ENCODE measurements around the gene PDCD11. TPM values are rescaled to one million over a fixed set of nuclear protein-coding genes. Genes with fewer than 3 reads are reported as not detected.

The PDCD11 gene
- total RNA-seq, 1 donor from 2014 or later = 4.8 TPM

DNA sequence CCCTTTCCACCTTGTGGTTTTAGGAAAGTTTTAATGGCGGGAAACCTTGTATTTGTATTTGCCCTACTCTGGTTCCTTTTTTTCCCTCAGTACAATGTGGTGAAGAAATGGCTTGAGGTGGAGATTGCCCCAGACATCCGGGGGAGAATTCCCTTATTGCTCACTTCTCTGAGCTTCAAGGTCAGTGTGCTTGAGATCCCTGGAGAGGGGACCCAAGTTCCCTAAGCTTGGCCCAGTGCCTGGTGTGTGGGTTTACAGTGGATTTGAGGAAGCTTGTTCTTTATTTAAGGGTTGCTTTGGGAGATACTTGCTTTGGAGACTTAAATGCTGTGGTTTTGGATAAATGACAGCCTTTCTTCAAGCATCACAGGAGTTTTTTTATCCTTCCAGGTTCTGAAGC is 37.4 kb downstream of the PDCD11 start:
- Histone ChIP-seq H3K4me3 (no peak overlapping the region), H3K9me3 (no peaks in the 10 kb centered on the region), H3K4me1 (no peaks in the 10 kb centered on the region), H3K27ac (no peak overlapping the region), H3K36me3 (peaks cover 41 to 80% of the 10 kb centered on the region in 2 donors), H3K27me3 (no peaks in the 10 kb centered on the region)
- intact Hi-C loops (cut with DNase I) = no loop called here
- DNase-seq (ENCODE audit: low spot score in 2 of 2) = no peak
- TF ChIP-seq, protein P1, sequence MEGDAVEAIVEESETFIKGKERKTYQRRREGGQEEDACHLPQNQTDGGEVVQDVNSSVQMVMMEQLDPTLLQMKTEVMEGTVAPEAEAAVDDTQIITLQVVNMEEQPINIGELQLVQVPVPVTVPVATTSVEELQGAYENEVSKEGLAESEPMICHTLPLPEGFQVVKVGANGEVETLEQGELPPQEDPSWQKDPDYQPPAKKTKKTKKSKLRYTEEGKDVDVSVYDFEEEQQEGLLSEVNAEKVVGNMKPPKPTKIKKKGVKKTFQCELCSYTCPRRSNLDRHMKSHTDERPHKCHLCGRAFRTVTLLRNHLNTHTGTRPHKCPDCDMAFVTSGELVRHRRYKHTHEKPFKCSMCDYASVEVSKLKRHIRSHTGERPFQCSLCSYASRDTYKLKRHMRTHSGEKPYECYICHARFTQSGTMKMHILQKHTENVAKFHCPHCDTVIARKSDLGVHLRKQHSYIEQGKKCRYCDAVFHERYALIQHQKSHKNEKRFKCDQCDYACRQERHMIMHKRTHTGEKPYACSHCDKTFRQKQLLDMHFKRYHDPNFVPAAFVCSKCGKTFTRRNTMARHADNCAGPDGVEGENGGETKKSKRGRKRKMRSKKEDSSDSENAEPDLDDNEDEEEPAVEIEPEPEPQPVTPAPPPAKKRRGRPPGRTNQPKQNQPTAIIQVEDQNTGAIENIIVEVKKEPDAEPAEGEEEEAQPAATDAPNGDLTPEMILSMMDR (IDR thresholded peaks at IDR 0.05) = no peak

- peaks cover 65 to 97% of the 10 kb centered on the region in 2 donors for H3K36me3 ChIP-seq
- DNase-seq (ENCODE audit: low spot score in 2 of 2) = no peak
Observed at GRCh38 chr10:103439776-103440175, 43.4 kb downstream of the PDCD11 start.

GRCh38 chr10:103440416-103440815 is 44.0 kb downstream of the PDCD11 start:
- Histone ChIP-seq H3K27me3 (no peaks in the 10 kb centered on the region), H3K36me3 (peaks cover 70 to 97% of the 10 kb centered on the region in 2 donors), H3K4me1 (peaks cover 5 to 9% of the 10 kb centered on the region in 2 donors), H3K9me3 (no peaks in the 10 kb centered on the region), H3K27ac (no peak overlapping the region), H3K4me3 (no peak overlapping the region)
- intact Hi-C loops (cut with DNase I) = no loop called here
- TF ChIP-seq, protein P1 (IDR thresholded peaks at IDR 0.05) = no peak
- no peak for DNase-seq (ENCODE audit: low spot score in 2 of 2)

More at GRCh38 chr10:103439776-103440175, 43.4 kb downstream of the PDCD11 start:
- no peaks in the 10 kb centered on the region for H3K9me3 ChIP-seq
- intact Hi-C loops (cut with DNase I) = no loop called here
- H3K27ac ChIP-seq = no peak overlapping the region
- no peak overlapping the region for H3K4me3 ChIP-seq
- TF ChIP-seq, protein P1 (IDR thresholded peaks at IDR 0.05) = no peak
- no peaks in the 10 kb centered on the region for H3K27me3 ChIP-seq
- H3K4me1 ChIP-seq = peaks cover 0 to 3% of the 10 kb centered on the region in 2 donors

- DNase-seq (ENCODE audit: low spot score in 2 of 2) = no peak
- Histone ChIP-seq H3K9me3 (no peaks in the 10 kb centered on the region), H3K36me3 (peaks cover 68 to 89% of the 10 kb centered on the region in 2 donors), H3K27ac (peak overlapping the region in 1 of 2 donors; percentile 90), H3K27me3 (no peaks in the 10 kb centered on the region), H3K4me1 (peaks cover 9 to 13% of the 10 kb centered on the region in 2 donors), H3K4me3 (no peak overlapping the region)
- TF ChIP-seq, protein P1 (IDR thresholded peaks at IDR 0.05) = no peak
- intact Hi-C loops (cut with DNase I) = no loop called here
Observed at GRCh38 chr10:103441206-103441605, 44.8 kb downstream of the PDCD11 start.

- Histone ChIP-seq H3K27me3 (no peaks in the 10 kb centered on the region), H3K4me3 (no peak overlapping the region), H3K36me3 (peaks cover 66 to 87% of the 10 kb centered on the region in 2 donors), H3K9me3 (no peaks in the 10 kb centered on the region), H3K27ac (peak overlapping the region; percentile 25 to 90), H3K4me1 (peaks cover 11 to 17% of the 10 kb centered on the region in 2 donors)
- intact Hi-C loops (cut with DNase I) = no loop called here
- no peak for DNase-seq (ENCODE audit: low spot score in 2 of 2)
- TF ChIP-seq, protein P1 (IDR thresholded peaks at IDR 0.05) = no peak
Observed at GRCh38 chr10:103441611-103442010, 45.2 kb downstream of the PDCD11 start.

DNA sequence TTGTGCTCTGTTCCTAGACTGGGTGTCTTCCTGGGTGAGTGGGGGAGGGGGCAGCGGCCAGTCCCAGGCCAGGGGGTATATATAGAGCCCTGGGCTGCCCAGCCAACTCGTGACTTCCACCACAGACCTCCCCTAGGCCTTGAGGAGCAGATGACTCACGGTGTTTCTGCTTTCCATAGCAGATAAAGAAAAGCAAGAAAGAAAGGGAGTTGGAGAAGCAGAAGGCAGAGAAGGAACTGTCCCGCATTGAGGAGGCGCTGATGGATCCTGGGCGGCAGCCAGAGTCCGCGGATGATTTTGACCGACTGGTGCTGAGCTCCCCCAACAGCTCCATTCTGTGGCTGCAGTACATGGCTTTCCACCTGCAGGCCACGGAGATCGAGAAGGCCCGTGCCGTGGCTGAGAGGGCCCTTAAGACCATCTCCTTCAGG is 45.6 kb downstream of the PDCD11 start:
- TF ChIP-seq, protein P1 (IDR thresholded peaks at IDR 0.05) = no peak
- peaks cover 68 to 87% of the 10 kb centered on the region in 2 donors for H3K36me3 ChIP-seq
- intact Hi-C loops (cut with DNase I) = no loop called here
- DNase-seq (ENCODE audit: low spot score in 2 of 2) = no peak
- peaks cover 16 to 21% of the 10 kb centered on the region in 2 donors for H3K4me1 ChIP-seq
- no peaks in the 10 kb centered on the region for H3K27me3 ChIP-seq
- H3K9me3 ChIP-seq = no peaks in the 10 kb centered on the region
- no peak overlapping the region for H3K4me3 ChIP-seq
- peak overlapping the region; percentile 25 to 90 for H3K27ac ChIP-seq
